NCI-H1436 treated with DMSO at 0.1 percent for 48 hours (cell line): ENCODE measurements around the gene COL4A2.

Source experiments
- DNase-seq: peaks from one replicate; lab custom pipeline; 2025; lab: John Stamatoyannopoulos, UW

The COL4A2 gene

GRCh38 chr13:110306960-110307766 lies at the start of gene COL4A2, which contains the start of gene COL4A1:
TSS of gene COL4A2 (plus strand) at chr13:110307284. CDS start at chr13:110307904, 620 bp downstream.
TSS of gene COL4A1 (minus strand) at chr13:110307157. CDS start at chr13:110307027, 130 bp downstream.
- no peak for DNase-seq

- DNase-seq = no peak
These were observed 49.7 kb upstream of the COL4A2 start for GRCh38 chr13:110257408-110257807.

GRCh38 chr13:110258876-110259631 lies 48.0 kb upstream of the COL4A2 start:
- DNase-seq = no peak

DNA sequence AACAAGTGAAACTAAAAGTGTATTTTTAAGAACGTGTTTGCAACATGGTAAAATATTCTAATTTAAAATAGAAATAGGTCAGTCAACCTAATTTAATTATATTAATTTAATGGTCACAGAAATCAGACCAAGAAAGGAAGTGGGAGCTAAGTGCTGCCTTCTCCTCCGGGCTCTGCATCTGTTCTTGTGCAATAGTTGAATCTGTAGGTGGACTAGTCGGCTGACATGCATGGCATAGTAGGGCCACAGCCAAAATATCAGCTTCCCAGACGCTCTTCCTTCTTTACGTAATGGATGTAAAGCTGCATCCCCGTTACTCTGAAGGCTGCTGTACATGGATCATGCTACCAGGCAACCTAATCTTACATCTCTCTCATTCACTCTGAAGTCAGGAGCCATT lies 47.4 kb upstream of the COL4A2 start:
- no peak for DNase-seq

DNA sequence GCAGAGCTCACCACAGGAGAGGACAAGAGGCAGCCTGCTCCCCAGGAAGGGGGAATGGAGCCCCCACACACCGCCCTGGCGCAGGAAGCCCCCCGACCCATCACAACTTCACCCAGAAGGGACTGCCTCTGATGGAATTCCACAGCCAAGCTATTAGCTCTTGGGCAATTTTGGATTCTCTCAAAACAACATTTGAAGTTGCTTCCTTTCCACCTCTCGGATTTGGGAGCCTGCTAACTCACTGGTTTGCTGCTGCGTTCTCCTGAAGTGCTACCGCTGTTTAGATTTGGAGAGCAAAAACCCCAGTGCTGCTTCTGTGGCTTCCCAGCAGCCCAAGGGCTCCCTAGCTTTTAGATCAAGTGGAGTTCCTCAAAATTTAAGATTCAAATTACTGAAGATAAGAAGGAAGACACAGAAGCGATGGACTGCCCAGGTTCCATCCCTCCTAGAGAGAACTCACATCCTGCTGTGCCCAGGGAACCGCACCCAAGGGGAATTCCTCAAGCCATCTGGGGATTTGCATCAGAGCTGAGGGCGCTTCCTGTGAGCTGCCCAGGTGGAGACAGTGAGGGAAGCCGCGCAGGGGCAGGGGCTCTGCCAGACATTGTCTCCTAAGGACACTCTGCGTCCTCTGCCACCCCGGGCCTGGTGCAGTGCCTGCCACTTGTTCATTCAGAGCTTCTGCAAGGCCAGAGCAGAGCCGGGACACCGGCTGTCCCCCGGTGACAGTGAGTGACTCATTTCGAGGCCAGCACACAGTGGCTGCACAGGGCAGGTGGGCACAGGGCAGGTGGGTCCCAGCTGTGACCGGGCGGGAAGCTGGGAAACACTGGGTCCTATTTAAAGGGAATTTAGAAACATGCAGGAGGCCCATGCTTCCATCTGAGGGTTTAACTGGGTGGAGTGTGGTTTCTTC lies 45.7 kb upstream of the COL4A2 start:
- no peak for DNase-seq

GRCh38 chr13:110262082-110262436 lies 45.0 kb upstream of the COL4A2 start:
- no peak for DNase-seq

- DNase-seq = no peak
These were observed 44.4 kb upstream of the COL4A2 start for GRCh38 chr13:110262508-110263291.

GRCh38 chr13:110263404-110263803 lies 43.7 kb upstream of the COL4A2 start:
- DNase-seq = no peak

GRCh38 chr13:110263888-110264287 lies 43.2 kb upstream of the COL4A2 start:
- no peak for DNase-seq

DNA sequence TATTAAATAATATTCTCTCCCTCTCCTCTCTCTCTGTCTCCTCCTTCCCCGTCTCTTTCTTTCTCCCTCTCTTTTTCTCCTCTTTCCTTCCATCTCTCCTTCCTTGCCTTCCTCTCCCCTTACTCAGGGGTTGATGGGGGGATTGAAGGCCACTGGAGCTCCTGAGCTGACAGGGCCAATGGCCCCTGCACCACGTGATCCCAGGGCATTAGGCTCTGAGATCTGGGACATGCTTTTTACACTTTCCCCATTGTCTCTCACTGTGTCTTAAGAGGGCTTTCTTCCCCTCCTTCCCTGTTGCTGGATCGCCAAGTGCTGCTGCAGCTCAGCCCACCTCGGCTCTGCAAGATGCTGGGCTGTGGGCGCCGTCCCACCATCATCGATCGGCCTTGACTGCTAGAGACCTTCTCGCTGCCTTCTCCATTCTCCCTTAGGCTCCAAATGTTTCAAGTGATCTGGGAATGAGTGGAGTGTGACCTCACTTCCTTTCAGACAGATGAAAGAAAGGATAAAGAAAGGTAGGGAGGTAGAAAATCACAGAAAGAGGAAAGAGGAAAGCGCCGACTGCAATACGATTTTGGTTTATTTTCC lies 42.3 kb upstream of the COL4A2 start:
- no peak for DNase-seq

GRCh38 chr13:110265341-110265681 lies 41.8 kb upstream of the COL4A2 start:
- no peak for DNase-seq

DNA sequence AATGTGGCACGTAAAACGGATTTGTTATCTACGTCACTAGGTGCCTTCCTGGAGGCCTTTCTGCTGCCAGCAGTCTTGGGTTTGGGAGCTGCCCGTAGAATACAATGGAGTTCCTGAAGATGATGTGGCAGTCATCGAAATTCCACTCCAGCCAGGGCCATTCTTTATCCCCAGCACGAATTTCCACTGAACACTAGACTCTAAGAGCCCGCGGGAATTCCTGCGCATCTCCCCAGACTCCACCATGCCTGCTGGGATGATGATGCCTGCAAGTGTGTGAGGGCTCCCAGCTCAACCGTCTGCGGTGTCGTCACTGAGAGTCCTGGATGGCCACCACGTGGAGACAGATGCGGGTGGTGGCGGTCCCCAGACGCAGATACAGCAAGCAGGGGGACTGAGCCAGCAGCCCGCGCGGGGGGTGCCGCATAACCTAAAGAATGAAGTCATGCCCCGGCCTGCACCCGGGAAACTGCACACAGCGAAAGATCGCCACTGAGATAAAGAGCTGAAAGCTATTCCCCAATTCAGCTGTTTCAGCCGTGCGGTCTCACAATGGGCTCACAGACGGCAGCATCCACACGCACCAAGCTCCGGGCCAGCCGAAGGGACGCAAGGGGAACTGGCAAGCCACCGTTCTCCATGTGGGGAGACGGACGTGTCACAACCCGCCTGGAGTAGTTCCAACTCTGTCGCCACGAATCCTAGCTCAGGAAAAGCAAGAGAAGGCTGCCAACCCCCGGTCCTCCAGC lies 41.2 kb upstream of the COL4A2 start:
- DNase-seq = no peak

DNA sequence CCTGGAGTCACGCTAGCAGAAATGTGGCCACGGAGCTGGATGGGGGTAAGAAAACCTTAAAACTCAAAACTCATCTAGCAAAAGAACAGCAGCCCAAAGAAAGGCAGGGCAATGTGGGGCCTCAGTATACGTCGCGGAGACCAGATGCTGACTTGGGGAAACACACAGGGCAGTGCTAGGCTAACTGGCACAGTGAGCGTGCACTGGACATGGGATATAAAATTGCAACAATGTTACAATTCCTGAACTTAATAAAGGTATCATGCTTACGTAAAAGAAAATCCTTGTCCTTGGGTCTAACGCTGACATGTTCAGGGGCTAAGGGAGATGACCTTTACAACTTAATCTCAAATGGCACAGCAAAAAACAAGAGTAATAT lies 40.7 kb upstream of the COL4A2 start:
- DNase-seq = no peak

DNA sequence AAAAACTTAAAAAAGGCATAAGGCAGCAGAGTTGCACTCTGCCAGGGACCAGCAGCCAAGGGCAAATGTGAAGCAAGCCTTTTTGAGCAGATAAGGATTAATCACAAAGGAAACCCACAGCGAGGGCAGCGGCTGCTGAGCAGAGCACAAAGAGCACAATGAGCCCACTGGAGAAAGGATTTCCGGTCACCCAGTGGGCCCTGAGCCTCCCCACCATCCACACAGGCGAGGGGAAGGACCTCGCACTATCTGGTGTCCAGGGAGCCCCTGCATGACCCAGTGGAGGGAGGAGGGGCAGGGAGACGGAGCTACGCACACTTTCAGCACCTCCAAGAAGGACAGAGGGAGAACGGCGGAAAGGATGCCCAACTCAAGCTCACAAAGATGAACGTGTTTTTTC lies 40.1 kb upstream of the COL4A2 start:
- DNase-seq = no peak

DNA sequence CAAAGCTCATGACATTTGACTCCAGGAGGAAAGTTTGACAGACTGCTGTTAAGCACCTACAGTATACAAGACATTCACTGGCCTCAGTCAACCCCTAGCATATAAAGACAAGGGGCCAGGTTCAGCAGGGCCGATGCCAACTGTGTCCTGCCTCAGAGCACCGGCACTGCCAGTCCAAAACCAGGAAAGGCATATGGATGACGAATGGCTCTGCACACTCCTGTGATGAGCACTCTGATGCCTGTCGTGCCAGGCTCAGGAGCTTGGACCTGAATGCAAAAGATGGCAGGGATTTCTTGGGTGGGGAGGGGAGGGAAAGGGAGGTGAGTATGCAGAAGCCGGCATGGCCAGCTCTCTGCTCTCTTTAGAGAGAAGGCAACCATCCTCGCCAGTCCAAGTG lies 39.0 kb upstream of the COL4A2 start:
- DNase-seq = no peak

DNA sequence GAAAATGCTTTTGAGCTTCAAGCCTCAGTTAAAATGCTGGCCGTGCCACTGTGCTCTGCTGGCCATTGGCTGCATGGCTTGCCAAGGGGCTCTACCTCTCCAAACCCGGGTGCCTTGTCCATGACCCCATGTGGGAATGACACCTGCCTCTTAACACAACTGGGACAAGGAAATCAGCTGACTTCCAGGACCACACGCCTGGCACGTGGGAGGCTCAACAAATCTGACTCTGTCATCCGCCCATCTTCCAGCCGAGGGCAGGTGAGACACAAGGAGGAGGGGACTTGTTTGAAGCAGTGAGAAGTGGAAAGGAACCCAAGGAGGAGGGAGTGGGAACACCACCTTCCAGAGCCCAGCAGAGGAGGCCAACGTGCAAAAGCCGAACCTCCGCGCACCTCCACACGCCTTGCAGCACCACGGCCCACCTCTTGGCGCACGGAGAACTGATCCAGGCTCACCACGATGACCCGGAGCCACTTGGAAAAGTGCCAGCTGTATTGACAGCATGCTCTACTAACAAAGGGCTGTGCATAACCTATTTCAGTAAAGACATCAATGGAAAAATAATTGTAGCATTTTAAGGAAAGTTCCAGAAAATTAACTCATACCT lies 38.4 kb upstream of the COL4A2 start:
- no peak for DNase-seq

DNA sequence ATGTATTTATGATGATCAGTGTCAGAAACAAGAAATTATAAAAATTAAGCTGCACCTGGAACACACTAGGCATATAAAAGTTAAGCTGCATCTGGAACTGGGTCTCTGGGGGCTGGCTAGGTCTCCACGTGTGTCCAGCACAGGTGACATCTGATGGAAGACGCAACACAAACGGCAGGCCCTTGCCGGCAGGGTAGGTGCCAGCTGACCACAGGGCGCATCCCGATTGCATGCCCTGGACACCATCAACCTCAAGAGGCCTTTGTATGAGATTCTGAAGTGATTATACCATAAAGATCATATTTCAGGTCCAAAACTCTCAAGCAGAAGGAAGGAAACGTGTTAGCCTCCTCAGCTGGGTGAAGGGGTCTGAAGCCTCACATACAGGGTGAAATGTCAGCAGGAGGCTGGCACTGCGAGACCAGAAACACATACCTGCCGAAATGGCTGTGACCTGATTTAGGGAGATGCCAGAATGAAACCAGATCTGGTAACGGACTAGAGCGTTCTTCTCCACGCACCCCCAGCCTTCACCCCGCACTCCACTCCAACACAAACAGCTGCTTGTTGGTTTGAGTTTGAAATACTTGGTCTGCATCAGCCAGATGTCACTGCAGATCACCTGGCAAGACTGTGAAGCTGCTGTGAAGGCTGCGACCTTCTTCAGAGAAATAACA lies 37.4 kb upstream of the COL4A2 start:
- DNase-seq = no peak

DNA sequence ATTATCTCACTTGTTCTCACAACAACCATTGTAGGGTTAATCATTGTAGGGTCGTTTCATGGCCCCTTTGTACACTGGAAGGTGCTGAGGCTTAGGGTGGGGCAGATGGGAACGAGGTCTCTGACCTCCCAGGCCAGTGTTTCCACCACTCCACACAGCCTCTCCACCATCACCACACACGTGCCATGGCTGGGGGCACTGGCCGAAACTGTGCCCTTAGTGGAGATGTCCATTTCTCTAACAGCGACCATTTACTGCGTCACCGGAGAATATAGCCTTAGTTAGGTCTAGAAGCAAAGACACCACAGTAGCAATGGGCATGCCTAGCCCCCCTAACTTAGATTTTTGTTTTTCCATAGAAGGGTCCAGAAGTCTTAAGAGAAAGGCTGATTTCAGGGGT lies 36.6 kb upstream of the COL4A2 start:
- DNase-seq = no peak

DNA sequence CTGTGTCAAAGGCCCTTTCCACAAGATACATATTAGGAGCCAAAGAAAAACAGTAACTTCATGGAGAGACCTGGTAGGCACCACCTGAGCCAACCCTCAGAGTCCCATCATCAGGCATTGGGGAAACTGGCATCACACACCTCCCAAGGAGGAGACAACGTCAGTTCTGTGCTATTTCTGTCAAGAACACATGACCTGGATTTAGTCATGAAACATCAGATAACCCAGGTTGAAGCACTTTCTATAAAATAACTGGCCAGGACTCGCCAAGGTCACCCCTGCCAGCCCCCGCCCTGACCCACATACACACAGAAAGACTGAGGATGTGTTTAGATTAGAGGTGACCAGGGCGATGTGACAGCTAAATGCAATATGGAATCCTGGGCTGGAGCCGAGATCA lies 35.8 kb upstream of the COL4A2 start:
- DNase-seq = no peak

DNA sequence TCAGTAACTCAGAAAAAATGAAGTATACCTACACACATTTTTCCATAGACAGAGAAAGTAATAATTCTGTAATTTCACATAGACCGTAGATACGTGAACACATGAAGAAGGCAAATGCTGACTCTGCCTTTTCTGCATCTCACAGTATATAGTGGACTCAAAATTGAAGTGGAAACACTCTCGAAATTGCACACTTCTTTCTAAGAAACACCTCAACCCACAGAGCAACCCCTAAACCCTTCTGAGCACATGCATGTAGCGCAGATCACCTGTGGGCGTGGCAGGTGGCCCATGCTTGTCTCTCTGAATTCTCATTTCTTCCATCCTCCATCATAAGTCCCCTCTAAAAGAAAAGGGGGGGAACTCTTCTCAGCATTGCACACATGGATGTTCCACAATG lies 34.9 kb upstream of the COL4A2 start:
- no peak for DNase-seq
